Keratinocyte (primary cell): ENCODE data around the gene MYLIP.

Experiments
- EZH2 ChIP-seq: IDR thresholded peaks from one replicate; pipeline ENCODE4 v1.6.1; 2012; ENCODE audit warnings: inconsistent platforms, mild to moderate bottlenecking, low read length, moderate library complexity
- TF ChIP-seq, protein P1 (sequence below), 3 experiments: IDR thresholded peaks in 1 of 3; conservative IDR thresholded peaks in 1 of 3; optimal IDR thresholded peaks in 1 of 3; 2 replicates in 2 of 3; 3 replicates in 1 of 3; pipeline versions ENCODE3 to v1.5.1; 2011; ENCODE audit warnings: low read length in 3 of 3, mild to moderate bottlenecking in 3 of 3, moderate library complexity in 2 of 3, control low read depth in 1 of 3, inconsistent platforms in 1 of 3; ENCODE audit not compliant: insufficient read depth in 2 of 3; ENCODE audit errors: extremely low read depth in 1 of 3

DNA sequence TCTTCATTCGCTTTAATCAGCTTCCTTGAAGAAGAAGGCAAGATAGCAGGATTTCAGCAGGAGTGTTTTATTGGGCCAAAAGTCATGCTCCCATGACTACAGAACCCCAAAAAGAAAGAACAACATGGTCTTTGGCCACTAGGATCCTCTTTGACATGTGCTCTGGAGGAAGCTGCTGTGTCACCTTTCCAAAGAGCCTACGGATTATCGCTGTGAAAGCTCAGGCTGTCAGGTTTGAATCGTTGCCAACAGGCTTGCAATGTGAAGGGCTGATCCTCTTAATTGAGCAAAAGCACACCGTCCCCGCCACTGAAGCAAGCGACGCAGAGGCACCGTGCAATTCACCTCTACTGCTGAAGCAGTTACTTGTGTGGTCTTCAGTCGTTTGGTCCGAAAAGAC is 29.0 kb downstream of the MYLIP start:
- TF ChIP-seq, protein P1, sequence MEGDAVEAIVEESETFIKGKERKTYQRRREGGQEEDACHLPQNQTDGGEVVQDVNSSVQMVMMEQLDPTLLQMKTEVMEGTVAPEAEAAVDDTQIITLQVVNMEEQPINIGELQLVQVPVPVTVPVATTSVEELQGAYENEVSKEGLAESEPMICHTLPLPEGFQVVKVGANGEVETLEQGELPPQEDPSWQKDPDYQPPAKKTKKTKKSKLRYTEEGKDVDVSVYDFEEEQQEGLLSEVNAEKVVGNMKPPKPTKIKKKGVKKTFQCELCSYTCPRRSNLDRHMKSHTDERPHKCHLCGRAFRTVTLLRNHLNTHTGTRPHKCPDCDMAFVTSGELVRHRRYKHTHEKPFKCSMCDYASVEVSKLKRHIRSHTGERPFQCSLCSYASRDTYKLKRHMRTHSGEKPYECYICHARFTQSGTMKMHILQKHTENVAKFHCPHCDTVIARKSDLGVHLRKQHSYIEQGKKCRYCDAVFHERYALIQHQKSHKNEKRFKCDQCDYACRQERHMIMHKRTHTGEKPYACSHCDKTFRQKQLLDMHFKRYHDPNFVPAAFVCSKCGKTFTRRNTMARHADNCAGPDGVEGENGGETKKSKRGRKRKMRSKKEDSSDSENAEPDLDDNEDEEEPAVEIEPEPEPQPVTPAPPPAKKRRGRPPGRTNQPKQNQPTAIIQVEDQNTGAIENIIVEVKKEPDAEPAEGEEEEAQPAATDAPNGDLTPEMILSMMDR (optimal IDR thresholded peaks at IDR 0.05 in 1 of 3, IDR thresholded peaks at IDR 0.05 in 1 of 3, conservative IDR thresholded peaks at IDR 0.05 in 1 of 3; ENCODE audit: extremely low read depth in 1 of 3, insufficient read depth in 2 of 3, low read length in 3 of 3), result no peak
- TF ChIP-seq EZH2, result no peak
